Measurements from ENCODE around the gene NBPF3.
A peak's percentile ranks its signal among the peaks of the same experiment; 100 is the strongest.
"Not testable (repeated sequence)": the region's sequence is repeated elsewhere in the genome, so short reads cannot be mapped to it uniquely, and the experiment has no call there.

NBPF3 gene

GRCh38 chr1:21518774-21519455 lies 79.0 kb downstream of the NBPF3 start:
- no peak for DNase-seq (ENCODE audit: low read depth)

- DNase-seq (ENCODE audit: low read depth): not testable (repeated sequence)
These were observed 79.6 kb downstream of the NBPF3 start for GRCh38 chr1:21519486-21520070.

- no peak for DNase-seq (ENCODE audit: low read depth)
These were observed 81.2 kb downstream of the NBPF3 start for GRCh38 chr1:21520899-21521716.

GRCh38 chr1:21521717-21522060 lies 81.8 kb downstream of the NBPF3 start:
- no peak for DNase-seq (ENCODE audit: low read depth)

GRCh38 chr1:21522525-21523038 lies 82.6 kb downstream of the NBPF3 start:
- DNase-seq (ENCODE audit: low read depth): no peak

- no peak for DNase-seq (ENCODE audit: low read depth)
These were observed 83.4 kb downstream of the NBPF3 start for GRCh38 chr1:21523297-21523813.

- DNase-seq (ENCODE audit: low read depth): no peak
These were observed 84.3 kb downstream of the NBPF3 start for GRCh38 chr1:21524220-21524619.

- DNase-seq (ENCODE audit: low read depth): no peak
These were observed 84.9 kb downstream of the NBPF3 start for GRCh38 chr1:21524686-21525339.

GRCh38 chr1:21525340-21525717 lies 85.4 kb downstream of the NBPF3 start:
- DNase-seq (ENCODE audit: low read depth): no peak

- DNase-seq (ENCODE audit: low read depth): no peak
These were observed 86.5 kb downstream of the NBPF3 start for GRCh38 chr1:21526441-21526840.

- DNase-seq (ENCODE audit: low read depth): no peak
These were observed 90.6 kb downstream of the NBPF3 start for GRCh38 chr1:21530368-21531016.

GRCh38 chr1:21531241-21531640 lies 91.3 kb downstream of the NBPF3 start:
- peak; percentile 15 for DNase-seq (ENCODE audit: low read depth)

GRCh38 chr1:21532496-21532895 lies 92.6 kb downstream of the NBPF3 start:
- no peak for DNase-seq (ENCODE audit: low read depth)

- no peak for DNase-seq (ENCODE audit: low read depth)
These were observed 93.1 kb downstream of the NBPF3 start for GRCh38 chr1:21532992-21533534.

- DNase-seq (ENCODE audit: low read depth): no peak
These were observed 94.2 kb downstream of the NBPF3 start for GRCh38 chr1:21534146-21534545.
